Measurements from ENCODE around the gene LENG9. TPM values are rescaled to one million over a fixed set of nuclear protein-coding genes. Genes with fewer than 3 reads are reported as not detected.

Gene LENG9
- total and polyA plus RNA-seq, 2 of the 13 experiments (the other 11 are each of a cell fraction or from before 2014, with no cell fraction given), result 0.75 to 2.9 TPM

GRCh38 chr19:54420383-54421168, 43.0 kb downstream of the LENG9 start (continued):
- TF ChIP-seq PREB (CRISPR knock-in tag; IDR thresholded peaks at IDR 0.05), result no peak
- no peak for TF ChIP-seq ZNF75D (CRISPR knock-in tag; IDR thresholded peaks at IDR 0.05; ENCODE audit: borderline replicate concordance)
- TF ChIP-seq SOX5 (CRISPR knock-in tag; IDR thresholded peaks at IDR 0.05; ENCODE audit: borderline replicate concordance), result peak; percentile 72; the same call in 1 of the 2 replicates
- TF ChIP-seq BCL3 (CRISPR knock-in tag; IDR thresholded peaks at IDR 0.05), result no peak
- no peak for TF ChIP-seq ZBTB21 (CRISPR knock-in tag; IDR thresholded peaks at IDR 0.05)
- peak; percentile 87 for TF ChIP-seq TBX2 (CRISPR knock-in tag; IDR thresholded peaks at IDR 0.05; ENCODE audit: borderline replicate concordance)
- TF ChIP-seq ZNF780A (CRISPR knock-in tag; IDR thresholded peaks at IDR 0.05), result no peak
- TF ChIP-seq ZNF543 (CRISPR knock-in tag; IDR thresholded peaks at IDR 0.05), result 0 out of 2 replicates have a peak, but pooled peaks have one; percentile 77
- TF ChIP-seq PITX1 (CRISPR knock-in tag; IDR thresholded peaks at IDR 0.05), result peak; percentile 55; the same call in 1 of the 2 replicates
- TF ChIP-seq E2F5 (CRISPR knock-in tag; conservative IDR thresholded peaks at IDR 0.05), result 0 out of 2 replicates have a peak, but pooled peaks have one; percentile 27
- no peak for TF ChIP-seq ZNF563 (CRISPR knock-in tag; IDR thresholded peaks at IDR 0.05)
- no peak for TF ChIP-seq RARA (CRISPR knock-in tag; IDR thresholded peaks at IDR 0.05)
- TF ChIP-seq HNRNPLL (IDR thresholded peaks at IDR 0.05; ENCODE audit: low read depth, low read length, poor library complexity, severe bottlenecking), result no peak
- TF ChIP-seq TARDBP (CRISPR knock-in tag; IDR thresholded peaks at IDR 0.05), result peak; percentile 44; the same call in 1 of the 2 replicates
- peak; percentile 66; the same call in 1 of the 2 replicates for TF ChIP-seq ZNF687 (CRISPR knock-in tag; IDR thresholded peaks at IDR 0.05)
- no peak for TF ChIP-seq RBAK (CRISPR knock-in tag; IDR thresholded peaks at IDR 0.05)
- TF ChIP-seq HNF4G (IDR thresholded peaks at IDR 0.05; ENCODE audit: borderline replicate concordance, low read depth, low read length), result peak; percentile 68; the same call in 1 of the 2 replicates
- TF ChIP-seq HNF4G (CRISPR knock-in tag; IDR thresholded peaks at IDR 0.05; ENCODE audit: borderline replicate concordance, low read depth), result no peak
- TF ChIP-seq ZNF503 (CRISPR knock-in tag; IDR thresholded peaks at IDR 0.05), result peak; percentile 60; the same call in 1 of the 2 replicates
- no peak for TF ChIP-seq FOXK2 (IDR thresholded peaks at IDR 0.05)

Data from HepG2 (cell line).